ENCODE results near the gene TEN1. TPM values are rescaled to one million over a fixed set of nuclear protein-coding genes. Genes with fewer than 3 reads are reported as not detected.

The TEN1 gene
- total RNA-seq, 4 donors from 2014 or later = 24.6 to 40.6 (median 26.2) TPM

- WGBS, 2 donors = 89 to 92% methylated on average over 3 to 7 of the region's 7 CpGs
- intact Hi-C loops (cut with DNase I) = no loop called here
- TF ChIP-seq POLR2A (IDR thresholded peaks at IDR 0.05) = no peak
- no peak overlapping the region for H3K4me3 ChIP-seq
- H3K4me1 ChIP-seq = peaks cover 11 to 34% (median 22%) of the 10 kb centered on the region in 3 donors
- H3K9me3 ChIP-seq = no peaks in the 10 kb centered on the region
- H3K27me3 ChIP-seq = no peaks in the 10 kb centered on the region
- H3K27ac ChIP-seq = no peak overlapping the region
- H3K36me3 ChIP-seq = peaks cover 0 to 61% (median 0%) of the 10 kb centered on the region in 3 donors
- DNase-seq = no peak
These were observed 16.4 kb downstream of the TEN1 start for GRCh38 chr17:75995385-75995925.

- Histone ChIP-seq H3K9me3 (no peaks in the 10 kb centered on the region), H3K27ac (peak overlapping the region; percentile 72 to 76 (median 74)), H3K4me1 (peaks cover 11 to 44% (median 26%) of the 10 kb centered on the region in 3 donors), H3K36me3 (peaks cover 0 to 49% (median 0%) of the 10 kb centered on the region in 3 donors), H3K4me3 (peak overlapping the region in 1 of 4 donors; percentile 6), H3K27me3 (no peaks in the 10 kb centered on the region)
- DNase-seq = no peak
- 28 to 30% methylated on average over 18 of the region's 18 CpGs for WGBS, 2 donors
- intact Hi-C loops (cut with DNase I) = no loop called here
- TF ChIP-seq POLR2A (IDR thresholded peaks at IDR 0.05) (no peak), CTCF (IDR thresholded peaks at IDR 0.05) (no peak)
These were observed 17.9 kb downstream of the TEN1 start for GRCh38 chr17:75996665-75997590.

DNA sequence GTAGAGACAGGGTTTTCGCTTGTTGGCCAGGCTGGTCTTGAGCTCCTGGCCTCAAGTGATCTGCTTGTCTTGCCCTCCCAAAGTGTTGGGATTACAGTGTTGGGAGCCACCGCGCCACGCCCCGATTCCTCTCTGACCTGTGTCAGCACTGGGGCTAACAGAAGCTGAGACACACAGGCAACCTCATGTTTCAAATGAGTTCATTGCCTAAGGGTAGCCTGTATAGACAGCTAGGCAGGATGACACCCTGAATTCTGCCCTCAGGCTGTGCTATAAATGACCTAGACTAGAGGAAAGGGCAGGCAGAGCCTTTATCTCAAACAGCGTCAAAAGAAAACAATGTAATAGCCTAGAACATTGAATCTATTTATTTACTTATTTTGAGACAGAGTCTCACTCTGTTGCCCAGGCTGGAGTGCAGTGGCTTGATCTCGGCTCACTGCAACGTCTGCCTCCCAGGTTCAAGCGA, 19.3 kb downstream of the TEN1 start:
- Histone ChIP-seq H3K4me3 (no peak overlapping the region), H3K9me3 (no peaks in the 10 kb centered on the region), H3K27me3 (no peaks in the 10 kb centered on the region), H3K27ac (peak overlapping the region in 2 of 4 donors; percentile 74 to 76), H3K36me3 (peaks cover 0 to 49% (median 0%) of the 10 kb centered on the region in 3 donors), H3K4me1 (peaks cover 11 to 44% (median 26%) of the 10 kb centered on the region in 3 donors)
- intact Hi-C loops (cut with DNase I) = no loop called here
- TF ChIP-seq POLR2A (IDR thresholded peaks at IDR 0.05) (no peak), CTCF (IDR thresholded peaks at IDR 0.05) (no peak)
- WGBS, 2 donors = 87 to 90% methylated on average over 6 to 7 of the region's 9 CpGs
- no peak for DNase-seq

DNA sequence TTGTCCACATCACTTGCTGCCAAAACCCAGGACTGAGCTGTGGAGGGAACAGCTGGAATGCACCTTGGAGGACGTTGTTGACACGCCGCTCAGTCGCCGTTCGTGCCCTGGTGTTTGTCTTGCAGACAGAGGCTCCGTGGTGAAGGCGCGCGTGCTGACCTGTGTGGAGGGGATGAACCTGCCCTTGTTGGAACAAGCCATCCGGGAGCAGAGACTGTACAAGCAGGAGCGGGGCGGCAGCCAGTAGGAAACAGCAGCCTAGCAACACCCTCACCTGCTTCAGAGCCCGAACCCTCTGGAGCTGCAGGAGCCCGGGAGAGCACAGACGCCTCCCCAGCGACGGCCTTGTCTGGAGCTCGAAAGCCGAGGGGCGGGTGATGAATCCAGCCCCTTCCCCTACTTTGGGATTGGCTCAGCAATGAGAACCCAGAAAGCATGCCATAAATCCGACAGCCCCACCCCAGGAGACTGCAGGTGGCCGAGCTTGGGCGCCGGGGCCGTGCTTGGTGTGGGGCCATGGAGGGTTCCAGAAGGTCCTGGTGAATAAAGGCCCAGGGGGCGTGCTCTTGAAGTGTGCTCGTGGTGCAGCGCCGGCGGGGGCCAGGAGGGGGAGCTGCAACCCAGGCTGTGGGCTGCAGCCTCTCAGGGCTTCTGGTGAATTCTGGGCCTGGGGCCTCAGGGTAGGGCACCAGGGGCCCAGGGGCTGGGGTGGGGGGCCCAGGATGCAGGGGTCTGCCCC, 21.1 kb downstream of the TEN1 start:
- intact Hi-C loops (cut with DNase I) = no loop called here
- TF ChIP-seq CTCF (IDR thresholded peaks at IDR 0.05) (peak; percentile 25 to 79 (median 64)), POLR2A (IDR thresholded peaks at IDR 0.05) (no peak)
- Histone ChIP-seq H3K36me3 (peaks cover 0 to 49% (median 0%) of the 10 kb centered on the region in 3 donors), H3K27ac (peak overlapping the region in 3 of 4 donors; percentile 35 to 46 (median 38)), H3K27me3 (no peaks in the 10 kb centered on the region), H3K4me1 (peaks cover 11 to 46% (median 26%) of the 10 kb centered on the region in 3 donors), H3K9me3 (no peaks in the 10 kb centered on the region), H3K4me3 (no peak overlapping the region)
- 13 to 33% methylated on average over 3 to 6 of the region's 31 CpGs for WGBS, 2 donors
- DNase-seq = no peak

DNA sequence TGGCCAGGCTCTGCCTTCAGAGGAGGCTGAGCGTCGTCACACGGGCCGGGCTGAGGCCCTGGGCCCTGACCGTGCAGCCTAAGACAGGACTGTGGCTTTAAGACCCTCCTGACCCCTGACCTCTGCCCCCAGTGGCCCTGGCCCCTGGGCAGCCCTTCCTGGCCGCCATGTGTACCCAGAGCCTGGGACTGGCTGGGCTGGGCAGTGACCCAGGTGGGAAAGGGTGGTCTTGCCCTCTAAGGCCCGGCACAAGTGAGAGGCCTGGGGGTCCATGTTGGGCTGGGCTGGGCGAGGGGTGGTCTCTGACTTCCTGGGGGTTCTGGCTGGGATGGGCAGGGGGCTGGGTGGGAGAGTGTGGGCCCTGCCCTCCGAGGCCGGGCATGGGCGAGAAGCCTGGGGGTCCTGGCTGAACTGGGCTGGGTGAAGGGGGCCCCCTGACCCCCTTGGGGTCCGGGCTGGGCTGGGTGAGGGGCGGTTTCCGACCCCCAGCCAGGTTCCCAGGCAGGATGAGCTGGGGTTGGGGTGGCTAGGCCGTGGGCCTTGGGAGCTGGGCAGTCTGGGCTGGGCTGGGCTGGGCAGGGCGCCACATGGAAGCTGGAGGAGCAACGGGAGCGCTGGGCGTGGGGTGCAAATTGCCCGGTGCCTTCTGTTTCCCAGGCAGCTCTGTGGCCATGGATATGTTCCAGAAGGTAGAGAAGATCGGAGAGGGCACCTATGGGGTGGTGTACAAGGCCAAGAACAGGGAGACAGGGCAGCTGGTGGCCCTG, 21.9 kb downstream of the TEN1 start, which contains the start of gene CDK3:
Gene CDK3 (plus strand): TSS at position 101 of the 767 bp plus-strand sequence. CDS start 571 bp downstream, at position 672.
- H3K27ac ChIP-seq = peak within 1 kb of the TSS in 3 of 4 donors; percentile 35 to 46 (median 38)
- no peak for DNase-seq
- WGBS, 2 donors = 40 to 53% methylated on average over 5 of the region's 21 CpGs
- intact Hi-C loops (cut with DNase I) = no loop called here
- H3K36me3 ChIP-seq = peaks cover 0 to 49% (median 0%) of the 10 kb centered on the region in 3 donors
- no peaks in the 10 kb centered on the region for H3K9me3 ChIP-seq
- peaks cover 11 to 53% (median 26%) of the 10 kb centered on the region in 3 donors for H3K4me1 ChIP-seq
- no peak within 1 kb of the TSS for H3K4me3 ChIP-seq
- H3K27me3 ChIP-seq = no peaks in the 10 kb centered on the region
- TF ChIP-seq CTCF (IDR thresholded peaks at IDR 0.05) (no peak), POLR2A (IDR thresholded peaks at IDR 0.05) (no peak)

All from esophagus squamous epithelium (tissue), 5 donors.